MCF 10A (cell line): ENCODE results near the gene UBTD2. TPM values are rescaled to one million over a fixed set of nuclear protein-coding genes. Genes with fewer than 3 reads are reported as not detected.
"Not testable (repeated sequence)": the region's sequence is repeated elsewhere in the genome, so short reads cannot be mapped to it uniquely, and the experiment has no call there.

Experiments used
- Bru-seq: library from RNA; stranded (reverse); fragments of 400-500 nt; gene quantifications from one replicate; lab custom pipeline; 2021; lab: Mats Ljungman, UMichigan
- BruChase-seq, 2 experiments: library from RNA; stranded (reverse); fragments of 400-500 nt; gene quantifications; one replicate each; lab custom pipeline; 2021; lab: Mats Ljungman, UMichigan
- BruUV-seq: library from RNA; stranded (reverse); fragments of 400-500 nt; replicated peaks from 2 replicates; lab custom pipeline; 2021; lab: Mats Ljungman, UMichigan
- CTCF ChIA-PET: fragments of 300-600 bp; sonication (Branson Sonifier 250); formaldehyde crosslinking; extraction: SDS; loops from one replicate; lab custom pipeline; 2021; ENCODE audit warnings: antibody characterized with exemption, inconsistent platforms; lab: Yijun Ruan, JAX
- POLR2A ChIA-PET: fragments of 300-600, 350-650 bp; sonication (Branson Sonifier 250); formaldehyde crosslinking; extraction: SDS; loops from one replicate; lab custom pipeline; 2020; ENCODE audit warnings: antibody characterized with exemption, inconsistent platforms; lab: Yijun Ruan, JAX
- DNase-seq: peaks from one replicate; pipeline ENCODE4 v3.0.0-alpha.2; 2018; ENCODE audit not compliant: unreplicated experiment
- H3K27ac Mint-ChIP-seq: one replicate; pipeline ENCODE4 v1.8.0; 2022; ENCODE audit warnings: mild to moderate bottlenecking, low read depth, mixed read lengths; ENCODE audit not compliant: unreplicated experiment
- H3K27me3 Mint-ChIP-seq: one replicate; pipeline ENCODE4 v1.8.0; 2022; ENCODE audit warnings: mixed read lengths; ENCODE audit not compliant: insufficient read depth, unreplicated experiment
- H3K36me3 Mint-ChIP-seq: one replicate; pipeline ENCODE4 v1.8.0; 2022; ENCODE audit warnings: mild to moderate bottlenecking, moderate library complexity, mixed read lengths; ENCODE audit not compliant: insufficient read depth, unreplicated experiment
- H3K4me1 Mint-ChIP-seq: one replicate; pipeline ENCODE4 v1.8.0; 2022; ENCODE audit warnings: mixed read lengths; ENCODE audit not compliant: insufficient read depth, unreplicated experiment
- H3K4me3 Mint-ChIP-seq: one replicate; pipeline ENCODE4 v1.8.0; 2022; ENCODE audit warnings: mild to moderate bottlenecking, moderate library complexity, mixed read lengths; ENCODE audit not compliant: unreplicated experiment
- H3K9me3 Mint-ChIP-seq: one replicate; pipeline ENCODE4 v1.8.0; 2022; ENCODE audit warnings: mixed read lengths; ENCODE audit not compliant: unreplicated experiment
- CTCF ChIP-seq: fragments of 200-600 bp; IDR thresholded peaks from one replicate; pipeline ENCODE4 v1.8.0; 2022; ENCODE audit warnings: antibody characterized with exemption, mild to moderate bottlenecking; ENCODE audit not compliant: unreplicated experiment
- intact Hi-C: fragments of 100-400 bp; cut with micrococcal nuclease; formaldehyde crosslinking; loops from 2 replicates; pipeline ENCODE4 v1.14.1; 2022
- long read RNA-seq: library from polyadenylated mRNA; stranded (forward); transcript quantifications from one replicate; pipeline ENCODE4 v2.0.0, GENCODE V29; 2022
- total RNA-seq: library from RNA; stranded (reverse); gene quantifications from 2 replicates; pipeline ENCODE4 v1.2.3, GENCODE V29; 2022

The UBTD2 gene, protein sequence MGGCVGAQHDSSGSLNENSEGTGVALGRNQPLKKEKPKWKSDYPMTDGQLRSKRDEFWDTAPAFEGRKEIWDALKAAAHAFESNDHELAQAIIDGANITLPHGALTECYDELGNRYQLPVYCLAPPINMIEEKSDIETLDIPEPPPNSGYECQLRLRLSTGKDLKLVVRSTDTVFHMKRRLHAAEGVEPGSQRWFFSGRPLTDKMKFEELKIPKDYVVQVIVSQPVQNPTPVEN
- 23.3 and 24.1 TPM in 2 replicates for total RNA-seq
- percentile 84 among the genes with signal in this experiment for Bru-seq, nascent RNA
- BruChase-seq, experiment 1, labeled RNA remaining after a 6-hour chase = percentile 76 among the genes with signal in this experiment
- percentile 83 among the genes with signal in this experiment for BruChase-seq, experiment 2, labeled RNA remaining after a 2-hour chase
- long read RNA-seq, transcript UBTD2-201 (3 exons, 3,301 nt) = major isoform, 74 of 88 reads
- long read RNA-seq, partial matches to known transcripts = 5 of 88 reads
- long read RNA-seq, other reads (novel, unspliced or antisense) = 9 of 88 reads

GRCh38 chr5:172283020-172283861 is at the start of gene UBTD2:
TSS of gene UBTD2 (minus strand) at chr5:172283764. CDS start at chr5:172283665, 99 bp downstream.
- no peaks in the 10 kb centered on the region for H3K36me3 Mint-ChIP-seq
- TF ChIP-seq CTCF = peak; percentile 76
- no TSS peak for BruUV-seq
- ChIA-PET CTCF (interaction anchor here (0.6 to 4.6 kb wide), 29 partner anchors 10 to 1475 kb away, joined by 3 to 24 read pairs (median 4); partner anchors contain the start of genes FBXW11, FGF18 and STK10), POLR2A (interaction anchor here (0.6 to 4.4 kb wide), 38 partner anchors 8 to 896 kb away, joined by 3 to 42 read pairs (median 4); partner anchors contain the start of genes FBXW11 and STK10)
- H3K4me3 Mint-ChIP-seq = peak within 1 kb of the TSS; percentile 95
- intact Hi-C loops = loop anchor here (2.0 kb wide), 2 partner anchors 94 to 176 kb away; partner anchors contain the start of gene STK10
- H3K4me1 Mint-ChIP-seq = peaks cover 29% of the 10 kb centered on the region
- peak within 1 kb of the TSS; percentile 97 for H3K27ac Mint-ChIP-seq
- no peaks in the 10 kb centered on the region for H3K27me3 Mint-ChIP-seq
- DNase-seq = peak; percentile 88
- no peaks in the 10 kb centered on the region for H3K9me3 Mint-ChIP-seq

GRCh38 chr5:172326901-172327300 is 43.3 kb upstream of the UBTD2 start:
- CTCF ChIA-PET, intact Hi-C loops, DNase-seq, H3K4me3 Mint-ChIP-seq, H3K27me3 Mint-ChIP-seq, H3K4me1 Mint-ChIP-seq, BruUV-seq, H3K27ac Mint-ChIP-seq, H3K9me3 Mint-ChIP-seq, H3K36me3 Mint-ChIP-seq: not testable (repeated sequence)
- POLR2A ChIA-PET = interaction anchor here (0.6 kb wide), 1 partner anchor 23 kb away, joined by 3 read pairs; no protein-coding TSS in a partner anchor

GRCh38 chr5:172325452-172325851 is 41.9 kb upstream of the UBTD2 start:
- BruUV-seq = no TSS peak
- intact Hi-C loops = no loop called here
- ChIA-PET POLR2A (no interaction called here), CTCF (no interaction called here)
- Mint-ChIP-seq H3K4me3 (no peak overlapping the region), H3K36me3 (no peaks in the 10 kb centered on the region), H3K27ac (no peak overlapping the region), H3K27me3 (no peaks in the 10 kb centered on the region), H3K9me3 (no peaks in the 10 kb centered on the region), H3K4me1 (peaks cover 15% of the 10 kb centered on the region)
- TF ChIP-seq CTCF = no peak
- DNase-seq = no peak
